H1 (cell line): ENCODE measurements around the gene PTPRD. TPM values are rescaled to one million over a fixed set of nuclear protein-coding genes. Genes with fewer than 3 reads are reported as not detected.

Experiments used
- CTCF ChIA-PET: fragments of 300-600 bp; sonication (Branson Sonifier 250); formaldehyde crosslinking; loops from one replicate; lab custom pipeline; 2021; ENCODE audit not compliant: partially characterized antibody; lab: Charles Lee
- POLR2A ChIA-PET: fragments of 300-600 bp; sonication (Branson Sonifier 250); formaldehyde crosslinking; loops from one replicate; lab custom pipeline; 2021; ENCODE audit warnings: inconsistent platforms; ENCODE audit not compliant: partially characterized antibody; lab: Charles Lee
- DNase-seq, 2 experiments: peaks; one replicate each; pipeline versions ENCODE4 v3.0.0 to v3.0.0-alpha.2; 2010 to 2022; ENCODE audit warnings: low spot score in 2 of 2, low read depth in 1 of 2, mixed read lengths in 1 of 2
- FAIRE-seq: peaks from 2 replicates; lab custom pipeline; 2011; peaks lifted over from hg19 to GRCh38; lab: Jason Lieb, UNC
- H2AFZ ChIP-seq: 2 replicates; pipeline ENCODE4 v1.8.1; 2012; ENCODE audit warnings: low read length, inconsistent platforms
- H2AK5ac ChIP-seq: 2 replicates; pipeline ENCODE4 v1.6.1; 2013; ENCODE audit warnings: low read depth, low read length
- H2BK120ac ChIP-seq: replicated peaks from 2 replicates; pipeline ENCODE3; 2013; ENCODE audit warnings: low read depth, low read length, inconsistent platforms
- H2BK12ac ChIP-seq: 2 replicates; pipeline ENCODE4 v1.6.1; 2013; ENCODE audit warnings: low read depth, low read length
- H2BK15ac ChIP-seq: 2 replicates; pipeline ENCODE4 v1.6.1; 2013; ENCODE audit warnings: low read length
- H2BK20ac ChIP-seq: 2 replicates; pipeline ENCODE4 v1.6.1; 2013; ENCODE audit warnings: low read length
- H2BK5ac ChIP-seq: 2 replicates; pipeline ENCODE4 v1.6.1; 2013; ENCODE audit warnings: low read depth, low read length
- H3K14ac ChIP-seq: 2 replicates; pipeline ENCODE4 v1.6.1; 2013; ENCODE audit warnings: inconsistent platforms; ENCODE audit not compliant: insufficient read length
- H3K18ac ChIP-seq: 2 replicates; pipeline ENCODE4 v1.6.1; 2013; ENCODE audit warnings: low read length; ENCODE audit errors: extremely low read depth
- H3K23ac ChIP-seq: 2 replicates; pipeline ENCODE4 v1.6.1; 2013; ENCODE audit warnings: inconsistent platforms; ENCODE audit not compliant: insufficient read length
- H3K23me2 ChIP-seq: 2 replicates; pipeline ENCODE4 v1.6.1; 2013; ENCODE audit warnings: low read depth, low read length
- H3K27ac ChIP-seq: 2 replicates; pipeline ENCODE4 v1.6.1; 2011; ENCODE audit warnings: low read depth, low read length, inconsistent platforms
- H3K27me3 ChIP-seq, 4 experiments: replicated peaks in 1 of 4; 1 replicate in 1 of 4; 2 replicates in 3 of 4; pipeline versions ENCODE4 v1.6.1 to v1.8.1; 2011 to 2013; ENCODE audit warnings: low read length in 3 of 4, mild to moderate bottlenecking in 3 of 4, inconsistent platforms in 2 of 4, mixed read lengths in 2 of 4, moderate library complexity in 1 of 4; ENCODE audit not compliant: control insufficient read depth in 3 of 4, insufficient read depth in 3 of 4; ENCODE audit errors: extremely low read depth in 1 of 4
- H3K36me3 ChIP-seq, 4 experiments: 2 replicates each; pipeline versions ENCODE4 v1.6.1 to v1.8.1; 2011 to 2013; ENCODE audit warnings: mild to moderate bottlenecking in 4 of 4, low read length in 3 of 4, moderate library complexity in 2 of 4, control low read depth in 1 of 4, inconsistent platforms in 1 of 4; ENCODE audit not compliant: insufficient read depth in 4 of 4, control insufficient read depth in 2 of 4
- H3K4ac ChIP-seq: replicated peaks from 2 replicates; pipeline ENCODE3; 2013; ENCODE audit warnings: low read length, low read depth, mixed read lengths, inconsistent platforms; ENCODE audit not compliant: insufficient read length
- H3K4me1 ChIP-seq, 4 experiments: replicated peaks in 1 of 4; 1 replicate in 1 of 4; 2 replicates in 3 of 4; pipeline versions ENCODE4 v1.6.1 to v1.8.1; 2011 to 2013; ENCODE audit warnings: low read length in 3 of 4, inconsistent platforms in 2 of 4, mixed read lengths in 1 of 4; ENCODE audit not compliant: insufficient read depth in 4 of 4, control insufficient read depth in 3 of 4
- H3K4me2 ChIP-seq, 2 experiments: 2 replicates each; pipeline versions ENCODE4 v1.6.1 to v1.8.1; 2011 to 2013; ENCODE audit warnings: low read depth in 2 of 2, low read length in 2 of 2, control low read depth in 1 of 2, inconsistent platforms in 1 of 2, mild to moderate bottlenecking in 1 of 2; ENCODE audit not compliant: insufficient read depth in 1 of 2
- H3K4me3 ChIP-seq, 4 experiments: fragments of 200-600, 300-600 bp in 1 of 4; sonication (generic), shearing (Covaris generic), sonication (Bioruptor Twin) in 1 of 4; 2 replicates each; pipeline versions ENCODE4 v1.5.1 to v1.8.1; 2011 to 2016; ENCODE audit warnings: low read length in 4 of 4, low read depth in 3 of 4, control low read depth in 2 of 4, inconsistent platforms in 2 of 4, mild to moderate bottlenecking in 2 of 4, mixed read lengths in 1 of 4, moderate library complexity in 1 of 4; ENCODE audit not compliant: insufficient read depth in 2 of 4; ENCODE audit errors: extremely low read depth in 1 of 4
- H3K56ac ChIP-seq: replicated peaks from 2 replicates; pipeline ENCODE3; 2013; ENCODE audit warnings: low read depth, mild to moderate bottlenecking, mixed read lengths, low read length, inconsistent platforms; ENCODE audit not compliant: insufficient read length
- H3K79me1 ChIP-seq: 2 replicates; pipeline ENCODE4 v1.6.1; 2013; ENCODE audit warnings: low read depth, low read length, control low read depth
- H3K79me2 ChIP-seq, 2 experiments: 2 replicates each; pipeline versions ENCODE4 v1.6.1 to v1.8.1; 2012 to 2013; ENCODE audit warnings: low read length in 2 of 2, mild to moderate bottlenecking in 2 of 2, inconsistent platforms in 1 of 2; ENCODE audit not compliant: insufficient read depth in 2 of 2, control insufficient read depth in 1 of 2
- H3K9ac ChIP-seq, 4 experiments: replicated peaks in 1 of 4; 1 replicate in 1 of 4; 2 replicates in 3 of 4; pipeline versions ENCODE4 v1.6.1 to v1.8.1; 2011 to 2013; ENCODE audit warnings: low read depth in 3 of 4, low read length in 3 of 4, control low read depth in 2 of 4, mild to moderate bottlenecking in 2 of 4, moderate library complexity in 2 of 4, inconsistent platforms in 1 of 4; ENCODE audit errors: extremely low read depth in 1 of 4
- H3K9me3 ChIP-seq, 2 experiments: 2 replicates each; pipeline versions ENCODE4 v1.6.1 to v1.8.1; 2012 to 2013; ENCODE audit warnings: mild to moderate bottlenecking in 2 of 2, moderate library complexity in 2 of 2, control low read depth in 1 of 2, inconsistent platforms in 1 of 2, low read depth in 1 of 2, low read length in 1 of 2, mixed read lengths in 1 of 2; ENCODE audit not compliant: insufficient read depth in 2 of 2
- H4K20me1 ChIP-seq, 2 experiments: replicated peaks in 1 of 2; 2 replicates each; pipeline versions ENCODE3 to v1.8.1; 2011 to 2013; ENCODE audit warnings: inconsistent platforms in 2 of 2, low read length in 2 of 2, mild to moderate bottlenecking in 1 of 2; ENCODE audit not compliant: insufficient read depth in 2 of 2, control insufficient read depth in 1 of 2
- H4K5ac ChIP-seq: 2 replicates; pipeline ENCODE4 v1.6.1; 2013; ENCODE audit warnings: low read length, low read depth, mixed read lengths, inconsistent platforms; ENCODE audit not compliant: insufficient read length
- H4K8ac ChIP-seq: 2 replicates; pipeline ENCODE4 v1.8.0; 2013; ENCODE audit warnings: mild to moderate bottlenecking, moderate library complexity, low read length, inconsistent platforms; ENCODE audit not compliant: insufficient read depth; ENCODE audit errors: extremely low read depth
- H4K91ac ChIP-seq: replicated peaks from 2 replicates; pipeline ENCODE3; 2013; ENCODE audit warnings: low read length, mixed read lengths, inconsistent platforms; ENCODE audit not compliant: insufficient read length
- ASH2L ChIP-seq: fragments of 200-600, 300-600 bp; sonication (generic); IDR thresholded peaks from one replicate; pipeline ENCODE4 v1.7.1; 2017; ENCODE audit warnings: low read length
- BACH1 ChIP-seq: IDR thresholded peaks from 2 replicates; pipeline ENCODE4 v1.6.1; 2012; ENCODE audit warnings: low read length, improper control_type of control experiment
- BCL11A ChIP-seq, 2 experiments: IDR thresholded peaks; one replicate each; pipeline ENCODE4 v1.6.1; 2011; ENCODE audit warnings: low read depth in 2 of 2, low read length in 2 of 2, mild to moderate bottlenecking in 2 of 2
- CHD2 ChIP-seq: IDR thresholded peaks from 2 replicates; pipeline ENCODE4 v1.6.1; 2012; ENCODE audit warnings: low read length, improper control_type of control experiment
- JUN ChIP-seq: IDR thresholded peaks from 2 replicates; pipeline ENCODE4 v1.6.1; 2011; ENCODE audit warnings: low read depth, mild to moderate bottlenecking, improper control_type of control experiment, low read length
- POLR2A ChIP-seq, 2 experiments: IDR thresholded peaks; 1 replicate in 1 of 2; 2 replicates in 1 of 2; pipeline ENCODE4 v1.6.1; 2011; ENCODE audit warnings: low read depth in 2 of 2, low read length in 2 of 2, mild to moderate bottlenecking in 2 of 2; ENCODE audit errors: control extremely low read depth in 1 of 2
- whole genome bisulfite sequencing, 2 experiments: shearing (Covaris generic) in 1 of 2; methylation state at CpG; one replicate each; pipeline versions ENCODE4 v1.1.6 to v1.1.7; 2013 to 2015; ENCODE audit warnings: low lambda C conversion rate in 2 of 2, mixed read lengths in 2 of 2, inconsistent platforms in 1 of 2, low coverage in 1 of 2, missing lambda C conversion rate in 1 of 2; ENCODE audit not compliant: insufficient replicate concordance in 2 of 2, insufficient coverage in 1 of 2, insufficient read length in 1 of 2; ENCODE audit errors: extremely low coverage in 1 of 2, missing lambda C conversion rate in 1 of 2; 5-methylcytosine and 5-hydroxymethylcytosine counted together
- polyA plus RNA-seq, 7 experiments: library from polyadenylated mRNA; depleted of rRNA in 3 of 7; stranded (reverse) in 5 of 7; unstranded in 2 of 7; fragments of >200 nt in 5 of 7; fragments of 200-250 nt in 2 of 7; gene quantifications; 1 replicate in 5 of 7; 2 replicates in 1 of 7; 4 replicates in 1 of 7; pipeline versions ENCODE4 v1.2.1 to v1.2.3, GENCODE V29; 2011 to 2013; ENCODE audit warnings: missing spikeins in 2 of 7, mixed read lengths in 2 of 7
- total RNA-seq: library from RNA; stranded (reverse); fragmentation: NEBNext Ultra II Directional; extraction: Animal tissue kit (Norgen Biotek cat#: 25700); gene quantifications from 2 replicates; pipeline ENCODE4 v1.2.1, GENCODE V29; 2021
- TF ChIP-seq, protein P1 (sequence below): IDR thresholded peaks from 2 replicates; pipeline ENCODE4 v1.6.1; 2011; ENCODE audit warnings: low read depth, mild to moderate bottlenecking, low read length; ENCODE audit not compliant: insufficient read depth

Gene PTPRD
- total and polyA plus RNA-seq, 2 of the 8 experiments (the other 6 are each of a cell fraction or from before 2014, with no cell fraction given): 17.2 to 77.0 TPM

DNA sequence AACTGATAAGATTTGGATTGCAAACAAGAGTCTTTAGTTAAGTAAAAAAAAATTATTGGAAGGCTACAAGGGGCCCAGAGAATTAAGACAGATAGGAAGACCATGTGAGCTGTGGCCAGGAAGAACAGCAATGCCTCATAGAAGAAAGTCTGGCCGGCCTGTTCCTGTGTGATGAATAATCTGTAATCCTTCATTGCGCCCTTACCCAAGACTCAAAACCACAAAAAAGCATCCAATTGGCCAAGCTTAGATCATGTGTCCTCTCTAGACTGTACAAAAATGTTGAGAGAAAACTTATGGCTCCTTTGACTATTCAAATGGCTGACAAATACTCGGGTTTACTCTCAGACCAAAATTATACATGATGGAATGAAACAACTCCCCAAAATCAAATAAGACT lies 1383.5 kb downstream of the PTPRD start:
- Histone ChIP-seq H3K56ac (no peak overlapping the region), H3K79me2 (no peaks in the 10 kb centered on the region), H3K27ac (no peak overlapping the region), H3K23ac (no peak overlapping the region), H3K23me2 (no peaks in the 10 kb centered on the region), H3K4me3 (no peak overlapping the region), H2BK5ac (no peak overlapping the region), H2BK20ac (no peak overlapping the region), H3K4ac (no peak overlapping the region), H2BK15ac (no peak overlapping the region), H4K5ac (no peak overlapping the region), H4K91ac (no peak overlapping the region), H2AK5ac (no peak overlapping the region), H3K4me2 (no peak overlapping the region), H2BK12ac (no peak overlapping the region), H3K27me3 (no peaks in the 10 kb centered on the region), H3K18ac (no peak overlapping the region), H3K9ac (no peak overlapping the region), H3K36me3 (0 out of 8 replicates have a peak, but pooled peaks cover 0 to 3% (median 0%) of the 10 kb centered on the region in 4 experiments), H3K4me1 (no peaks in the 10 kb centered on the region; a peak in 2 of 7 replicates), H3K9me3 (peaks cover 8 to 9% of the 10 kb centered on the region in 2 experiments), H3K14ac (no peak overlapping the region), H2AFZ (no peak overlapping the region), H3K79me1 (no peaks in the 10 kb centered on the region), H4K20me1 (no peaks in the 10 kb centered on the region), H2BK120ac (no peak overlapping the region), H4K8ac (no peak overlapping the region)
- POLR2A ChIA-PET: no interaction called here
- FAIRE-seq (no peak), DNase-seq (no peak)
- TF ChIP-seq ASH2L (no peak), JUN (no peak), BACH1 (no peak), POLR2A (IDR thresholded peaks at IDR 0.05; ENCODE audit: control extremely low read depth in 1 of 2, low read depth in 2 of 2, low read length in 2 of 2) (no peak), BCL11A (IDR thresholded peaks at IDR 0.05; ENCODE audit: low read depth in 2 of 2, low read length in 2 of 2) (no peak), CHD2 (no peak)
- TF ChIP-seq, protein P1, sequence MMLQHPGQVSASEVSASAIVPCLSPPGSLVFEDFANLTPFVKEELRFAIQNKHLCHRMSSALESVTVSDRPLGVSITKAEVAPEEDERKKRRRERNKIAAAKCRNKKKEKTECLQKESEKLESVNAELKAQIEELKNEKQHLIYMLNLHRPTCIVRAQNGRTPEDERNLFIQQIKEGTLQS: no peak
- CTCF ChIA-PET: no interaction called here
- WGBS, 2 experiments: 92% methylated on average over 3 of the region's 3 CpGs; no CpG with 5 or more reads in 1 of the 2 experiments
